ENCODE measurements around the gene C9orf43.
"Not testable (repeated sequence)": the region's sequence is repeated elsewhere in the genome, so short reads cannot be mapped to it uniquely, and the experiment has no call there.

Gene C9orf43

GRCh38 chr9:113425072-113425471, 14.5 kb downstream of the C9orf43 start:
- no peak for DNase-seq

- no peak for DNase-seq
These were observed 16.2 kb downstream of the C9orf43 start for GRCh38 chr9:113426701-113427100.

- DNase-seq: no peak
These were observed 17.1 kb downstream of the C9orf43 start for GRCh38 chr9:113427629-113428028.

- DNase-seq: no peak
These were observed 17.6 kb downstream of the C9orf43 start for GRCh38 chr9:113428062-113428615.

GRCh38 chr9:113431191-113431590, 20.6 kb downstream of the C9orf43 start:
- no peak for DNase-seq

GRCh38 chr9:113436728-113437515, 26.4 kb downstream of the C9orf43 start:
- no peak for DNase-seq

- DNase-seq: not testable (repeated sequence)
These were observed 27.2 kb downstream of the C9orf43 start for GRCh38 chr9:113437716-113438115.

- no peak for DNase-seq
These were observed 34.2 kb downstream of the C9orf43 start for GRCh38 chr9:113444736-113445135.

- peak; percentile 31 for DNase-seq
These were observed 35.8 kb downstream of the C9orf43 start for GRCh38 chr9:113446323-113446740.

- DNase-seq: no peak
These were observed 38.8 kb downstream of the C9orf43 start for GRCh38 chr9:113449376-113449775.

GRCh38 chr9:113452113-113452605, 41.6 kb downstream of the C9orf43 start:
- DNase-seq: no peak

GRCh38 chr9:113454914-113455761, 44.6 kb downstream of the C9orf43 start:
- DNase-seq: no peak

- no peak for DNase-seq
These were observed 45.7 kb downstream of the C9orf43 start for GRCh38 chr9:113456235-113456634.

GRCh38 chr9:113461285-113461684, 50.7 kb downstream of the C9orf43 start:
- DNase-seq: no peak

- DNase-seq: no peak
These were observed 51.4 kb downstream of the C9orf43 start for GRCh38 chr9:113461943-113462342.

- DNase-seq: no peak
These were observed 52.3 kb downstream of the C9orf43 start for GRCh38 chr9:113462781-113463286.

GRCh38 chr9:113463418-113464285, 53.1 kb downstream of the C9orf43 start, which contains the start of gene RGS3:
RGS3 (plus strand) TSS chr9:113463727; CDS start chr9:113463803, 76 bp downstream.
- DNase-seq: peak; percentile 89

- no peak for DNase-seq
These were observed 53.7 kb downstream of the C9orf43 start for GRCh38 chr9:113464286-113464660.

GRCh38 chr9:113465599-113466140, 55.1 kb downstream of the C9orf43 start:
- peak; percentile 18 for DNase-seq

- DNase-seq: no peak
These were observed 56.6 kb downstream of the C9orf43 start for GRCh38 chr9:113467183-113467582.

GRCh38 chr9:113468716-113469448, 58.3 kb downstream of the C9orf43 start:
- no peak for DNase-seq
